Natural killer cell (primary cell): ENCODE results near the gene SNRPF. TPM values are rescaled to one million over a fixed set of nuclear protein-coding genes. Genes with fewer than 3 reads are reported as not detected.

Experiments
- ATAC-seq, 3 donors: fragments of 150-1000 bp in 2 of 3; fragments of 200-7000 bp in 1 of 3; cut with Tn5 transposase; 1 replicate in 1 of 3; 2 replicates in 2 of 3; pipeline ENCODE4 v1.10.0; 2021; ENCODE audit warnings: mild to moderate bottlenecking in 2 of 3, moderate library complexity in 2 of 3
- DNase-seq, 2 donors: peaks; one replicate each; pipeline versions ENCODE4 v3.0.0 to v3.0.0-alpha.2; 2013 to 2021; ENCODE audit warnings: mixed read lengths in 1 of 2
- H3K27ac ChIP-seq: one replicate; pipeline ENCODE4 v1.5.1; 2013; ENCODE audit warnings: mild to moderate bottlenecking, low read length
- H3K27me3 ChIP-seq: one replicate; pipeline ENCODE4 v1.6.1; 2013; ENCODE audit warnings: low read length; ENCODE audit not compliant: control insufficient read depth, insufficient read depth
- H3K36me3 ChIP-seq: one replicate; pipeline ENCODE4 v1.6.1; 2013; ENCODE audit warnings: low read length; ENCODE audit not compliant: control insufficient read depth, insufficient read depth
- H3K4me1 ChIP-seq: one replicate; pipeline ENCODE4 v1.6.1; 2013; ENCODE audit warnings: low read length; ENCODE audit not compliant: control insufficient read depth, insufficient read depth
- H3K4me3 ChIP-seq: one replicate; pipeline ENCODE4 v1.5.1; 2013; ENCODE audit warnings: low read length
- H3K9me3 ChIP-seq: one replicate; pipeline ENCODE4 v1.6.1; 2013; ENCODE audit warnings: low read length; ENCODE audit not compliant: control insufficient read depth, insufficient read depth
- H3K27ac Mint-ChIP-seq, 2 donors: one replicate each; pipeline ENCODE4 v1.8.0; 2022; ENCODE audit warnings: mild to moderate bottlenecking in 2 of 2, mixed read lengths in 2 of 2, moderate library complexity in 1 of 2
- H3K27me3 Mint-ChIP-seq, 2 donors: one replicate each; pipeline ENCODE4 v1.8.0; 2022; ENCODE audit warnings: low read depth in 2 of 2, mixed read lengths in 2 of 2
- H3K36me3 Mint-ChIP-seq: one replicate; pipeline ENCODE4 v1.8.0; 2022; ENCODE audit warnings: mixed read lengths
- H3K4me1 Mint-ChIP-seq, 2 donors: one replicate each; pipeline ENCODE4 v1.8.0; 2022; ENCODE audit warnings: mixed read lengths in 2 of 2
- H3K4me3 Mint-ChIP-seq: one replicate; pipeline ENCODE4 v1.8.0; 2022; ENCODE audit warnings: mild to moderate bottlenecking, moderate library complexity, mixed read lengths
- H3K9me3 Mint-ChIP-seq, 2 donors: one replicate each; pipeline ENCODE4 v1.8.0; 2022; ENCODE audit warnings: mixed read lengths in 2 of 2
- whole genome bisulfite sequencing: methylation state at CpG from one replicate; pipeline ENCODE4 v1.1.7; 2013; ENCODE audit warnings: missing lambda C conversion rate; ENCODE audit not compliant: insufficient coverage; 5-methylcytosine and 5-hydroxymethylcytosine counted together
- intact Hi-C: fragments of 100-400 bp; cut with micrococcal nuclease; formaldehyde crosslinking; loops from one replicate; pipeline ENCODE4 v1.14.2; 2022
- total RNA-seq, 4 donors: library from RNA; stranded (reverse); fragments of 120-200 nt in 1 of 4; gene quantifications; one replicate each; pipeline versions ENCODE4 v1.2.3 to v1.2.4, GENCODE V29; 2013 to 2022
- TF ChIP-seq, protein P1 (sequence below): fragments of 200-600 bp; IDR thresholded peaks from one replicate; pipeline ENCODE4 v1.8.0; 2022; ENCODE audit warnings: antibody characterized with exemption

Gene SNRPF
- total RNA-seq, 3 donors from 2014 or later (not counting 1 experiment from before 2014, with no cell fraction given): 22.7 to 25.3 (median 24.5) TPM

DNA sequence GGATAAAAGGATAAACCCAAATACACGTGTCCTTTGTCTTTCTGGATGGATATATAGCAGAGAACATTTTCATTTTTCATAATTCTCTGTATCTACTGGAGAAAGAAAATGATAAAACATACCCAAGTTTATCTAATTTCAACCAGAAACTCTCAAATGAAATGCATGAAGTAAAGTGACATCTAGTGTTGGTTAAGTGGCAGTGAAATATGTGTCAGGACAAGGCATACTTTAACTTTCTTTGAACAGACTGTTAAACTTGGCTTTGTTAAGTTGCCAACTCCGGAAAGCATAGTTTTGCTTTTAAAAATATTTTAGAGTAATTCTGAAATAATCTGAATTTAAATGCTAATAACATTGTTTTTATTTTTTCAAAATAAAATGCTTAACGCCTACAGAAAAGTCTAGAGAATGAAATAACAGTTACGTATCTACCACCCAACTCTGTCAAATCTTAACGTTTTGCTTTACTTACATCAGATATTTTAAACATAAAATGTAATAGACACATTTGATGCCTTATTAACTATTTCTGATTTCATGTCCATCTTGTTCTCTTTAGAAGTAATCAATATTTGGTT lies 43.0 kb upstream of the SNRPF start:
- H3K9me3 ChIP-seq: no peaks in the 10 kb centered on the region
- no peaks in the 10 kb centered on the region for H3K4me1 ChIP-seq
- Mint-ChIP-seq H3K36me3 (no peaks in the 10 kb centered on the region), H3K4me3 (no peak overlapping the region), H3K9me3 (no peaks in the 10 kb centered on the region), H3K4me1 (no peaks in the 10 kb centered on the region), H3K27ac (no peak overlapping the region), H3K27me3 (peaks cover 10 to 28% of the 10 kb centered on the region in 2 donors)
- intact Hi-C loops: no loop called here
- no peak overlapping the region for H3K4me3 ChIP-seq
- no peaks in the 10 kb centered on the region for H3K36me3 ChIP-seq
- TF ChIP-seq, protein P1, sequence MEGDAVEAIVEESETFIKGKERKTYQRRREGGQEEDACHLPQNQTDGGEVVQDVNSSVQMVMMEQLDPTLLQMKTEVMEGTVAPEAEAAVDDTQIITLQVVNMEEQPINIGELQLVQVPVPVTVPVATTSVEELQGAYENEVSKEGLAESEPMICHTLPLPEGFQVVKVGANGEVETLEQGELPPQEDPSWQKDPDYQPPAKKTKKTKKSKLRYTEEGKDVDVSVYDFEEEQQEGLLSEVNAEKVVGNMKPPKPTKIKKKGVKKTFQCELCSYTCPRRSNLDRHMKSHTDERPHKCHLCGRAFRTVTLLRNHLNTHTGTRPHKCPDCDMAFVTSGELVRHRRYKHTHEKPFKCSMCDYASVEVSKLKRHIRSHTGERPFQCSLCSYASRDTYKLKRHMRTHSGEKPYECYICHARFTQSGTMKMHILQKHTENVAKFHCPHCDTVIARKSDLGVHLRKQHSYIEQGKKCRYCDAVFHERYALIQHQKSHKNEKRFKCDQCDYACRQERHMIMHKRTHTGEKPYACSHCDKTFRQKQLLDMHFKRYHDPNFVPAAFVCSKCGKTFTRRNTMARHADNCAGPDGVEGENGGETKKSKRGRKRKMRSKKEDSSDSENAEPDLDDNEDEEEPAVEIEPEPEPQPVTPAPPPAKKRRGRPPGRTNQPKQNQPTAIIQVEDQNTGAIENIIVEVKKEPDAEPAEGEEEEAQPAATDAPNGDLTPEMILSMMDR: peak; percentile 6
- 89% methylated on average over 2 of the region's 5 CpGs for WGBS
- ATAC-seq (no peak), DNase-seq (peak in 1 of 2 donors; percentile 25)
- H3K27ac ChIP-seq: no peak overlapping the region
- H3K27me3 ChIP-seq: peaks cover 4% of the 10 kb centered on the region

DNA sequence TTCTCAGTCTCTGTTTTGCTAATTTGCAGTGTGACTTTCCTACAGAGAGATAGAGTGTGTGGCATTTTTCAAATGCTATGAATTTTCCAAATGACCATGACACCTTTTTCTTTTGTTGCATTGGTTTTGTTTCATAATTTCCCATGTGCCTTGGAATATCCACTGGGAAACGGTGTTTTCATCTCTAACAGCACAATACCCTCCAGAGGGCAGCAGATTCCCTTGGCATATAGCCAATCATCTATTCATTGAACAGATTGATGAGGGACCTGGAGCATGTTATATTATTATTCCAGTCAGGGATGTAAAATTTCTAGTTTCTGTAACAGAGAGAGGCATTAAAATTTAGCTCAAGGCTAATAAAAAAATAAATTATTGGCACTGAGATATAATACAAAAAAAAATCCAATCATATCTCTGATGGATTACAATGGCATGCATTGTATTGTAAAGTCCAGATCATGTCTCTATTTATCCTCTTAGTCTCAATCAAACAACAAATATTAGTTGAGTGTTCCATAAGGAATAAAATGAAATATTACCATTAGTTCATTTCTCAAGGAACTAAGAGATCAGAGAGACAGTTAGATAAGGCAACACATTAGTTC lies 38.6 kb upstream of the SNRPF start:
- no peaks in the 10 kb centered on the region for H3K36me3 Mint-ChIP-seq
- no peak overlapping the region for H3K27ac ChIP-seq
- peak in 1 of 2 donors; percentile 32 for DNase-seq
- H3K4me3 ChIP-seq: no peak overlapping the region
- no peaks in the 10 kb centered on the region for H3K36me3 ChIP-seq
- no peaks in the 10 kb centered on the region for H3K4me1 Mint-ChIP-seq
- peaks cover 7 to 21% of the 10 kb centered on the region in 2 donors for H3K27me3 Mint-ChIP-seq
- H3K27ac Mint-ChIP-seq: no peak overlapping the region
- H3K4me3 Mint-ChIP-seq: no peak overlapping the region
- TF ChIP-seq, protein P1: no peak
- no peaks in the 10 kb centered on the region for H3K9me3 Mint-ChIP-seq
- WGBS: 0% methylated on average over 1 of the region's 1 CpG
- intact Hi-C loops: no loop called here
- ATAC-seq: no peak
- H3K4me1 ChIP-seq: no peaks in the 10 kb centered on the region
- no peaks in the 10 kb centered on the region for H3K9me3 ChIP-seq
- H3K27me3 ChIP-seq: peaks cover 5% of the 10 kb centered on the region

DNA sequence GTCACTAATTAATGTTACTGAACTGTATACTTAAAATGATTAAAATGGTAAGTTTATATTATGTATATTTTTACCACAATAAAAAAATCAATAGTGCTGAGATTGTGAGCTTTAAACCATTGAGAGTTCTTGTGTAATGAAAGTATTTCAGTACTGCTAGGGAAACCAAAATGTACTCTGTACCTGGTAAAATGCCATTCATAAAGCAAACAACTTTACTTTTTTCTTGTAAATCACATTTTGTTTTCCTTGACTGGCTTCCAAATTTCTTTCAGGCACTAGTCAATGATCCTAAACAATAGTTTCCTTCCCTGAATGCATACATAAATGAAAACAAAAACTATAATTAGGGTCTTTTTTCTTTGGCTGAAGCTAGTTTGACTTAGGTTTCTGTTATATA lies 29.4 kb upstream of the SNRPF start:
- TF ChIP-seq, protein P1: no peak
- Histone ChIP-seq H3K27ac (no peak overlapping the region), H3K36me3 (no peaks in the 10 kb centered on the region), H3K4me3 (no peak overlapping the region), H3K9me3 (no peaks in the 10 kb centered on the region), H3K27me3 (peaks cover 11% of the 10 kb centered on the region), H3K4me1 (no peaks in the 10 kb centered on the region)
- no peak for DNase-seq
- no peaks in the 10 kb centered on the region for H3K36me3 Mint-ChIP-seq
- ATAC-seq: no peak
- peaks cover 15 to 26% of the 10 kb centered on the region in 2 donors for H3K27me3 Mint-ChIP-seq
- H3K4me3 Mint-ChIP-seq: no peak overlapping the region
- H3K27ac Mint-ChIP-seq: no peak overlapping the region
- no peaks in the 10 kb centered on the region for H3K4me1 Mint-ChIP-seq
- intact Hi-C loops: no loop called here
- no peaks in the 10 kb centered on the region for H3K9me3 Mint-ChIP-seq
